Measurements from ENCODE around the gene CIAPIN1. TPM values are rescaled to one million over a fixed set of nuclear protein-coding genes. Genes with fewer than 3 reads are reported as not detected.
"Not testable (repeated sequence)": the region's sequence is repeated elsewhere in the genome, so short reads cannot be mapped to it uniquely, and the experiment has no call there.

The CIAPIN1 gene
- total RNA-seq, 2 donors from 2014 or later, result 23.5 to 33.4 TPM

- DNase-seq (ENCODE audit: low spot score), result no peak
- intact Hi-C loops (cut with DNase I), result loop anchor here (5.0 kb wide), 3 partner anchors 34 to 479 kb away; no protein-coding TSS in a partner anchor
Measured at GRCh38 chr16:57416084-57416483, 31.1 kb downstream of the CIAPIN1 start.

DNA sequence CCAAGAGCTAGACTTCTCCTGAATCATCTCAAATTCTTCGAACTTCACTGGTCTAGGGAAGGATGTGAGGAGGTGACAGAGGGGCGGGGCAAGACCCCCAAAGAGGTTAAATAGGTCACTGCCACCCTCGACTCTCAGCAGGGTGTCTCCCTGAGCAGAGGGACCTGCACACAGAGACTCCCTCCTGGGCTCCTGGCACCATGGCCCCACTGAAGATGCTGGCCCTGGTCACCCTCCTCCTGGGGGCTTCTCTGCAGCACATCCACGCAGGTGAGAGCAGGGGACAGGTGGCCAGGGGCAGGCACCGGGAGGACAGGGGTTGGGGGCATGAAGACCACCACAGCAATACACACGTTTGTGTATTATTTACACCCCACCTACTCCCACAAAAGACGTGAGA, 33.5 kb downstream of the CIAPIN1 start:
- intact Hi-C loops (cut with DNase I), result loop anchor here in 1 of 2 donors (2.0 kb wide), 1 partner anchor 113 kb away; no protein-coding TSS in a partner anchor
- no peak for DNase-seq (ENCODE audit: low spot score)

DNA sequence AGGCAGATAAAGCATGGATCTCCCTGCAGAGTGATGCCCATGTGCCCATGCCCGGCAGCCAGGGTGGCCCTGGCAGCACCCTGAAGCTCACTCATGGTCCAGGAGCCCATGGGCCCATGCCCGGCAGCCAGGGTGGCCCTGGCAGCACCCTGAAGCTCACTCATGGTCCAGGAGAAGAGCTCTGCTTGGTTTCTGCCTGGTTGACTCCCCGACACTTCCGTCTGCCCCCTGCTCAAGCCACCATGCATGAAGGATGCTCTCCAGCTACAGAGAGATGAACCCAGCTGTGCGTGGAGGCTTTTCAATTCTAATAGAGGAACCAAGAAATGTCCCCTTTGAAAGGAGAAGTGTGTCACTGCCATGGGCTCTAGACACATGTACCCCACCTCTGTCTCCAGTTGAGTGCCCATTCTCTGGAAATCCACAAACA, 33.9 kb downstream of the CIAPIN1 start:
- intact Hi-C loops (cut with DNase I), result no loop called here

DNA sequence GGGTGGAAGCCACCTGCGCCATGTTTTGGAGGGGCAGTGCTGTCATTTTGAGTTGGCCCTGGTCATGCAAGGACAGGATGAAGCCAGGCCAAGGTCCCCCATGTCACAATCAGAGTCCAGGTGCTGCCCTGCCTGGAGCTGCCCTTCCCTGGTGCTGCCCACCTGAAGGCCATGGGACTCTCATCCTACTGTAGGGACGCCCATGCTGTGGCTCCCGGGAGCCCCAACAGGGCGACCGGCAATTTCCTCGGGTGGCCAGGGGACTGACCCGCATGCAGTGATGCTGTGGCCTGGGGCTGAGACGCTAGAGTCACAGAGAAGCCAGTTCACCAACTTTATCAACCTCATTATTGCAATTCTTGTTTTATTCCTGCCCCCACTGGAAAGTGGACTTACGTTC, 34.6 kb downstream of the CIAPIN1 start:
- DNase-seq (ENCODE audit: low spot score), result no peak
- intact Hi-C loops (cut with DNase I), result no loop called here

More for the DNA sequence above, 33.9 kb downstream of the CIAPIN1 start:
- no peak for DNase-seq (ENCODE audit: low spot score)

GRCh38 chr16:57411362-57411976, 35.7 kb downstream of the CIAPIN1 start:
- intact Hi-C loops (cut with DNase I), result no loop called here
- no peak for DNase-seq (ENCODE audit: low spot score)

- intact Hi-C loops (cut with DNase I), result no loop called here
- DNase-seq (ENCODE audit: low spot score), result no peak
Measured at GRCh38 chr16:57409870-57410587, 37.2 kb downstream of the CIAPIN1 start.

DNA sequence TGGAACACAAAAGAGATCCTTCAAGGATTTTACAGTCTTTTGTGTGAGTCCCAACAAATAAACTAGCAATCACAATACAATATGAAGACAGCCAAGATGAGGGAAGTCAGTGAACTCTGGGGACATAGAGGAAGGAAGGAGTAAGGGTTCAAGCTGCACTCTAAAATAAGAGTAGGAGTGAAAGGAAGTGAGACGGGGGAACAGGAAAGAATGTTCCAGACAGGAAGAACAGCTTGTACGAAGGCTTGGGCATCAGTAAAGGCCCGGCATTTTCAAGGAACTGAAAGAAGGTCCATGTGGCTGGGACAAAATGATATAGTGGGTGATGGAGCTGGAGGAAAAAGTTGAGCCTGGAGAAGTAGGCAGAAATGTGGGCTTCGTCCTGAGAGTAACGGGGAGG, 38.1 kb downstream of the CIAPIN1 start:
- intact Hi-C loops (cut with DNase I), result no loop called here
- DNase-seq (ENCODE audit: low spot score), result no peak

- intact Hi-C loops (cut with DNase I), result no loop called here
- DNase-seq (ENCODE audit: low spot score), result no peak
Measured at GRCh38 chr16:57407521-57408353, 39.4 kb downstream of the CIAPIN1 start.

DNA sequence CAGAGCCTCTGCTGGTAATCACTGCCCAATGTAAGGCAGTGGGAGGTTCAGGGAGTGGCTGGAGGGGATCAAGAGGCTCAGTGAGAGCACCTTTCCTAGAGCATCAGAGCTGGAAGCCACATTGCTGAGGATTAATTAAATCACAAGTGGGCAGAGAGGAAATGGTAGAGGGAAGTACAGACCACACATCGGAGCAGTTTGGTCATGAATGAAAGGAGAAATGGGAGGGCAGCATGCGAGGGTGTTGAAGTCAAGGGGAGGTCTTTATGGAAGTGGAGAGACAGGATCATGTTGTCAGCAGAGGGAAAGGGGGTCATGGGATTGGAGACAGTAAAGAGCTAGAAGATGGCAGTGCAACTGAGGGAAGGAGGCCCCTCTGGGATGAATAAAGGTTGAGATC, 40.3 kb downstream of the CIAPIN1 start:
- DNase-seq (ENCODE audit: low spot score), result no peak
- intact Hi-C loops (cut with DNase I), result no loop called here

GRCh38 chr16:57405097-57405496, 42.1 kb downstream of the CIAPIN1 start:
- intact Hi-C loops (cut with DNase I), result no loop called here
- DNase-seq (ENCODE audit: low spot score), result peak; percentile 25

DNA sequence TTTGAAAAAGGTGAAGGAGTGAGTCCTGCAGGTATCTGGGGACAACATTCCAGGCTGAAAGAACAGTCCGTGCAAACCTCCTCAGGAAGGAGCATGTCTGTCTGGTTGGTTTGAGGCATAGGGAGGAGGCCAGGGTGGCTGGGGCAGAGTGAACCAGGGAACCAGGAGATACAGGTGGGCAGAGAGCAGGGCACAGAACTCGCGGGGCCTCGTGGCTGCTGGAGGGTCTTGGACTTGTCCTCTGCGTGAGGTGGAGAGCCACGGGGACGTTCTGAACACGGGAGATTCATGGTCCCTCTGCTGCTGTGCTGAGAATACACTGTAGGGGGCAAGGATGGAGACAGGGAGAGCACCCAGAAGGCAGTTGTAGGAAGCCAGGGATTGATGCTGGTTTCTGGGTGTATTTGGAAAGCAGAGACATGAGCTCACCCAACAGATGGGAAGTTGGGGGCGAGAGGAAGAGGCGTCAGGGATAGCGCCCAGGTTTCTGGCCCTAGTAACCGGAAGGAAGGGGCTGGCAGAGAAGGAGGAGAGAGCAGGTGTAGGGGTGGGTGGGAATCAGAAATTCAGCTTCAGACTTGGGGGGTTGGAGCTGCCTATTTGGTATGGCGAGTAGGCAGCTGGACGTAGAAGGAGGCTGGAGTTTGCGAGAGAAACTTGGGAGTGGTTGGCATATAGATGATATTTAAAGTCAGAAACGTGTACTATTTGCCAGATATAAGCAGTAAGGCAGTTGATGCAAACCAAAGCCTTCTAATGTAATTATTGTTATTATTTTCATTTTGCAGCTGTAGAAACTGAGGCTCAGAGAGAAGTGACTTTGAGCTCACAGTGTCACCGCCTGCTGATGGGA, 43.0 kb downstream of the CIAPIN1 start, which contains the start of gene CCL17:
TSS of gene CCL17 (plus strand) at position 803 of the 853 bp plus-strand sequence. CDS start 9,166 bp downstream, outside the sequence.
- peak; percentile 36 for DNase-seq (ENCODE audit: low spot score)
- intact Hi-C loops (cut with DNase I), result loop anchor here in 1 of 2 donors (2.0 kb wide), 1 partner anchor 15 kb away; no protein-coding TSS in a partner anchor

DNA sequence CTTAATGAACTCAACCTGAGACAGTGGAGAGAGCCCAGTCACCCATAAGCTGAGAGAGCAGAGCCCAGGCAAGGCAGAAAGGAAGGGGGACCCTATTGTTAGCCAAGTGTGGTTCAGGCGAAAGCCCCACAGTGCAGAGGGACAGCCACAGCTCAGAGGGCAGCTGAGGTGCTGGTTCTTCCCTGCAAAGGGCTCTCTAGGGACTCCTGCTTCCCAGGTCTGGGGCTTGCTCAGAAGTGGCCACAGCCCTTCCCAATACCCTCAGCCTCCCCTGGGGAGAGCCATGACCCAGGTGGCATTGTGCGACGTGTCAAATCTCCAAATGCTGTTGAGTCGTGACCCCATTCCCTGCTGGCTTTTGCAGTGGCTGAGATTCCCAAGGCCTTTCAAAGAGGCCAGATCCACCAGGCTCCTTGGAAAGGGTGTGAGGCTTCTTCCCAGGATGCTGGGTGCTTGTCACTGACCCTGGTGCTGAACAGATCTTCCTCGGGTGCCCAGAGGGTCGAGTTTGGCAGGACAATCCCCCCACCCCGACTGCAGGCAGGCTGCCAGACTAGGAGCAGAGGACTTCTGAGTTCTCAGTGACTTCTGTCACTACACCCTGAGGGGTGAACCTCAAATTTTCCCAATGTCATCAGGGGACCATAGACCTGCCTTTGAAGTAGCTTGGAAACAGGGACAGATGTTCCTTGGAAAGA, 45.1 kb downstream of the CIAPIN1 start:
- intact Hi-C loops (cut with DNase I), result loop anchor here in 1 of 2 donors (2.0 kb wide), 1 partner anchor 13 kb away; no protein-coding TSS in a partner anchor
- peak; percentile 44 for DNase-seq (ENCODE audit: low spot score)

DNA sequence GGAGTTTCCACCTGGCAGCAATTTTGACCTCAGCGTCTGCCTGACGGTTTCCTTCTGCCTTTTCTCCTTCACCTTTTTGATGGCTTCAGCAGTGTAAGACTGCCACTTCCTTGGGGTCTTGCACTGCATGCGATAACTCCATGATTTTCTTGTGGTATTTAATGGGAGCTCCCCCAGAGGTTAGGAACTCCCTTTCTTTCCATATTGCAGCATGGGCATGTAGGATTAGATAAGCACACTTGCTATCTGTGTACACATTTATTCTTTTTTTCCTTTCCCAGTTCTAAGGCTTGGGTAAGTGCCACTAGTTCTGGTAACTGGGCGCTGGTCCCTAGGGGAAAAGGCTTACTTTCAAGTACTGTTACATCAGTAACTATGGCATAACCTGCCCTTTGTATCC, 49.7 kb downstream of the CIAPIN1 start:
- DNase-seq (ENCODE audit: low spot score); intact Hi-C loops (cut with DNase I): not testable (repeated sequence)

- intact Hi-C loops (cut with DNase I), result no loop called here
- no peak for DNase-seq (ENCODE audit: low spot score)
Measured at GRCh38 chr16:57396786-57397185, 50.4 kb downstream of the CIAPIN1 start.

DNA sequence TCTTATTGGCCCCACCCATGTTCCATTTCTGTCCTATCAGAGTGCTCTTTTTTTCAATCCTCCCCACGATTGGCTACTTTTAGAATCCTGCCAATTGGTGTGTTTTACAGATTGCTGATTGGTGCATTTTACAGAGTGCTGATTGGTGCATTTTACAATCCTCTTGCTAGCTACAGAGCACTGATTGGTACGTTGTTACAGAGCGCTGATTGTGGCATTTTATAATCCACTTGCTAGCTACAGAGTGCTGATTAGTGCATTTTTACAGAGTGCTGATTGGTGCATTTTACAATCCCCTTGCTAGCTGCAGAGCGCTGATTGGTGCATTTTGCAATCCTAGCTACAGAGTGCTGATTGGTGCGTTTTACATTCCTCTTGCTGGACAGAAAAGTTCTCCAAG, 52.2 kb downstream of the CIAPIN1 start:
- no peak for DNase-seq (ENCODE audit: low spot score)

GRCh38 chr16:57394444-57394843, 52.7 kb downstream of the CIAPIN1 start:
- intact Hi-C loops (cut with DNase I), result no loop called here
- DNase-seq (ENCODE audit: low spot score), result no peak

More for the DNA sequence above, 52.2 kb downstream of the CIAPIN1 start:
- intact Hi-C loops (cut with DNase I), result no loop called here

DNA sequence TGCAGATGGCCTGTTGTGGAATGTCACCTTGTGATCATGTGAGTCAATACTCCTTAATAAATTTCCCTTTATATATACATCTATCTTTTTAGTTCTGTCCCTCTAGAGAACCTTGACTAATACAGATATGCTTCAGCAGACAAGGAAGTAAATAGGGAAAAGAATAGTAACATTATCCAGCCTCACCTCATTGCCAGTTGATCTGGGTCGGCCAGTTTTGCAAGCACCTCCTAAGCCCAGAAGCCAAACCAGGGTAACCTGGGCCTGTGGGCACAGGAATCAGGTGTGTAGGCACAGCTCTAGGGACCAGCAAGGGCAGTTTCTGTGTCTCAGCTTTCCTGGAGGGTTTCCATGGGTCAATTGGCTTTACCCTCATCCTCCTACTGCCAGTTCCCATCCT, 54.5 kb downstream of the CIAPIN1 start:
- no peak for DNase-seq (ENCODE audit: low spot score)
- intact Hi-C loops (cut with DNase I), result no loop called here

DNA sequence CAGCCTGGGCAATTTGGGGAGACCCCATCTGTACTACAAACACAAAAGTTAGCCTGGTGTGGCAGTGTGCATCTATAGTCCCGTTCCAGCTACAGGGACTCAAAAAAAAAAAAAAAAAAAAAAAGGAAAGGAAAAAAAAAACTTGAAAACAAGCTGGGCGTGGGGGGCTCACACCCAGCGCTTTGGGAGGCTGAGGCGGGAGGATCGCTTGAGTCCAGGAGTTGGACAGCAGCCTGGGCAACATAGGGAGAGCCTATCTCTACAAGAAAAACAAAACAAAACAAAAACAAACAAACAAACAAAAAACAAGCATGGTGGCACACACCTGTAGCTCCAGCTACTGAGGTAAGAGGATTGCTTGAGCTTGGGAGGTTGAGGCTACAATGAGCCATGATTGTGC, 55.5 kb downstream of the CIAPIN1 start:
- intact Hi-C loops (cut with DNase I), result no loop called here
- no peak for DNase-seq (ENCODE audit: low spot score)
